Loucy (cell line): ENCODE measurements around the gene PRM3.

Experiments used
- H2AFZ ChIP-seq: fragments of 200-600 bp; sonication (generic); 2 replicates; pipeline ENCODE4 v1.6.0; 2016; ENCODE audit warnings: antibody characterized with exemption, mild to moderate bottlenecking, low read length, moderate library complexity
- H3F3A ChIP-seq: fragments of 200-600 bp; 2 replicates; pipeline ENCODE4 v1.6.0; 2016; ENCODE audit warnings: antibody characterized with exemption, low read depth, mild to moderate bottlenecking
- H3K27me3 ChIP-seq: fragments of 200-600 bp; sonication (generic); 2 replicates; pipeline ENCODE4 v1.6.1; 2014; ENCODE audit warnings: low read length, mild to moderate bottlenecking; ENCODE audit not compliant: insufficient read depth, poor library complexity, severe bottlenecking
- H3K36me3 ChIP-seq: fragments of 200-600 bp; sonication (generic); 2 replicates; pipeline ENCODE4 v1.6.1; 2016; ENCODE audit warnings: low read length; ENCODE audit not compliant: insufficient read depth
- H3K4me1 ChIP-seq: fragments of 200-600 bp; sonication (generic); 2 replicates; pipeline ENCODE4 v1.5.1; 2014; ENCODE audit warnings: low read length, mild to moderate bottlenecking; ENCODE audit not compliant: insufficient read depth, poor library complexity, severe bottlenecking
- H3K4me2 ChIP-seq: fragments of 200-600 bp; sonication (generic); 2 replicates; pipeline ENCODE4 v1.6.0; 2014; ENCODE audit warnings: antibody characterized with exemption, low read length, low read depth, mild to moderate bottlenecking; ENCODE audit not compliant: poor library complexity, severe bottlenecking
- H3K4me3 ChIP-seq: fragments of 200-600 bp; sonication (generic); 2 replicates; pipeline ENCODE4 v1.5.1; 2014; ENCODE audit warnings: low read length, mild to moderate bottlenecking, mixed read lengths; ENCODE audit not compliant: poor library complexity, severe bottlenecking
- H3K79me2 ChIP-seq: fragments of 200-600 bp; sonication (generic); 2 replicates; pipeline ENCODE4 v1.6.1; 2014; ENCODE audit warnings: low read length; ENCODE audit not compliant: insufficient read depth
- H3K9ac ChIP-seq: fragments of 200-600 bp; sonication (generic); 2 replicates; pipeline ENCODE4 v1.6.0; 2014; ENCODE audit warnings: mild to moderate bottlenecking, low read depth, low read length, moderate library complexity; ENCODE audit not compliant: poor library complexity, severe bottlenecking
- H3K9me2 ChIP-seq: fragments of 200-600 bp; sonication (generic); replicated peaks from 2 replicates; pipeline ENCODE4 v1.6.1; 2016; ENCODE audit warnings: low read depth, low read length, mixed read lengths
- H3K9me3 ChIP-seq: fragments of 200-600 bp; sonication (generic); 2 replicates; pipeline ENCODE4 v1.6.1; 2014; ENCODE audit warnings: mild to moderate bottlenecking, antibody characterized with exemption, low read length, low read depth; ENCODE audit not compliant: insufficient read depth
- H4K20me1 ChIP-seq: fragments of 200-600 bp; sonication (generic); 2 replicates; pipeline ENCODE4 v1.6.0; 2014; ENCODE audit warnings: antibody characterized with exemption, low read length, mild to moderate bottlenecking; ENCODE audit not compliant: insufficient read depth, poor library complexity, severe bottlenecking
- EZH2phosphoT487 ChIP-seq: fragments of 200-600 bp; IDR thresholded peaks from 2 replicates; pipeline ENCODE4 v1.6.1; 2018; ENCODE audit warnings: antibody characterized with exemption, mild to moderate bottlenecking, moderate library complexity, borderline replicate concordance
- TF ChIP-seq, protein P1 (sequence below): fragments of 200-600 bp; sonication (generic); conservative IDR thresholded peaks from 2 replicates; pipeline ENCODE4 v1.5.1; 2014; ENCODE audit warnings: mild to moderate bottlenecking, antibody characterized with exemption, low read length

Gene PRM3

GRCh38 chr16:11255737-11256660 is 17.4 kb downstream of the PRM3 start, which contains the start of gene SOCS1:
SOCS1 (minus strand) TSS chr16:11256204; CDS start chr16:11255478, 726 bp downstream.
- no peaks in the 10 kb centered on the region for H3K9me3 ChIP-seq
- no peaks in the 10 kb centered on the region for H3K36me3 ChIP-seq
- peak within 1 kb of the TSS; percentile 87 for H3K4me3 ChIP-seq
- no peaks in the 10 kb centered on the region for H3F3A ChIP-seq
- peaks cover 29% of the 10 kb centered on the region for H3K79me2 ChIP-seq
- no peaks in the 10 kb centered on the region for H3K27me3 ChIP-seq
- peak within 1 kb of the TSS; percentile 83 for H3K4me2 ChIP-seq
- peaks cover 6% of the 10 kb centered on the region for H4K20me1 ChIP-seq
- no peak for TF ChIP-seq EZH2phosphoT487
- TF ChIP-seq, protein P1, sequence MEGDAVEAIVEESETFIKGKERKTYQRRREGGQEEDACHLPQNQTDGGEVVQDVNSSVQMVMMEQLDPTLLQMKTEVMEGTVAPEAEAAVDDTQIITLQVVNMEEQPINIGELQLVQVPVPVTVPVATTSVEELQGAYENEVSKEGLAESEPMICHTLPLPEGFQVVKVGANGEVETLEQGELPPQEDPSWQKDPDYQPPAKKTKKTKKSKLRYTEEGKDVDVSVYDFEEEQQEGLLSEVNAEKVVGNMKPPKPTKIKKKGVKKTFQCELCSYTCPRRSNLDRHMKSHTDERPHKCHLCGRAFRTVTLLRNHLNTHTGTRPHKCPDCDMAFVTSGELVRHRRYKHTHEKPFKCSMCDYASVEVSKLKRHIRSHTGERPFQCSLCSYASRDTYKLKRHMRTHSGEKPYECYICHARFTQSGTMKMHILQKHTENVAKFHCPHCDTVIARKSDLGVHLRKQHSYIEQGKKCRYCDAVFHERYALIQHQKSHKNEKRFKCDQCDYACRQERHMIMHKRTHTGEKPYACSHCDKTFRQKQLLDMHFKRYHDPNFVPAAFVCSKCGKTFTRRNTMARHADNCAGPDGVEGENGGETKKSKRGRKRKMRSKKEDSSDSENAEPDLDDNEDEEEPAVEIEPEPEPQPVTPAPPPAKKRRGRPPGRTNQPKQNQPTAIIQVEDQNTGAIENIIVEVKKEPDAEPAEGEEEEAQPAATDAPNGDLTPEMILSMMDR: peak; percentile 51
- H3K4me1 ChIP-seq: peaks cover 21% of the 10 kb centered on the region
- H3K9me2 ChIP-seq: no peaks in the 10 kb centered on the region
- peak within 1 kb of the TSS; percentile 75 for H3K9ac ChIP-seq
- H2AFZ ChIP-seq: peak within 1 kb of the TSS; percentile 86; the same call in 1 of the 2 replicates

DNA sequence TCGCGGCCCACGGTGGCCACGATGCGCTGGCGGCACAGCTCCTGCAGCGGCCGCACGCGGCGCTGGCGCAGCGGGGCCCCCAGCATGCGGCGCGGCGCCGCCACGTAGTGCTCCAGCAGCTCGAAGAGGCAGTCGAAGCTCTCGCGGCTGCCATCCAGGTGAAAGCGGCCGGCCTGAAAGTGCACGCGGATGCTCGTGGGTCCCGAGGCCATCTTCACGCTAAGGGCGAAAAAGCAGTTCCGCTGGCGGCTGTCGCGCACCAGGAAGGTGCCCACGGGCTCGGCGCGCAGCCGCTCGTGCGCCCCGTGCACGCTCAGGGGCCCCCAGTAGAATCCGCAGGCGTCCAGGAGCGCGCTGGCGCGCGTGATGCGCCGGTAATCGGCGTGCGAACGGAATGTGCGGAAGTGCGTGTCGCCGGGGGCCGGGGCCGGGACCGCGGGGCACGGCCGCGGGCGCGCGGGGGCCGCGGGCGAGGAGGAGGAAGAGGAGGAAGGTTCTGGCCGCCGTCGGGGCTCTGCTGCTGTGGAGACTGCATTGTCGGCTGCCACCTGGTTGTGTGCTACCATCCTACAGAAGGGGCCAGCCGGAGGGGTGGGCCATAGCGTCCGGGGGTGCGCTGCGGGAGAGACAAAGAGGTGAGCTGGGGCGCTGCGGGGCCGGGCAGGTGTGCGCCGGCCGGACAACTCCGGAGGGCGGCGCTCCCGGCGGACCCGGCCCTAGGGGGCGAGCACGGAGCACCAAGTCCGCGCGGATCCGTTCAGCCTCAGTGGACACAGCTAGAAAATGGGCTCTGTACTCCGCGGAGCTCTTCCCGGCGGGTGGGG is 18.3 kb downstream of the PRM3 start:
- peaks cover 6% of the 10 kb centered on the region for H4K20me1 ChIP-seq
- no peaks in the 10 kb centered on the region for H3K9me3 ChIP-seq
- H3K4me1 ChIP-seq: peaks cover 21% of the 10 kb centered on the region
- H3F3A ChIP-seq: no peaks in the 10 kb centered on the region
- TF ChIP-seq EZH2phosphoT487: no peak
- TF ChIP-seq, protein P1: no peak
- H3K9me2 ChIP-seq: no peaks in the 10 kb centered on the region
- H2AFZ ChIP-seq: peak overlapping the region; percentile 27; the same call in 1 of the 2 replicates
- H3K9ac ChIP-seq: peak overlapping the region; percentile 69
- peak overlapping the region; percentile 87 for H3K4me3 ChIP-seq
- peaks cover 29% of the 10 kb centered on the region for H3K79me2 ChIP-seq
- no peaks in the 10 kb centered on the region for H3K36me3 ChIP-seq
- H3K27me3 ChIP-seq: no peaks in the 10 kb centered on the region
- H3K4me2 ChIP-seq: peak overlapping the region; percentile 83

GRCh38 chr16:11253995-11254912 is 19.2 kb downstream of the PRM3 start:
- no peaks in the 10 kb centered on the region for H3K36me3 ChIP-seq
- no peaks in the 10 kb centered on the region for H3K27me3 ChIP-seq
- H3K4me2 ChIP-seq: peak overlapping the region; percentile 83
- H3F3A ChIP-seq: no peaks in the 10 kb centered on the region
- peaks cover 21% of the 10 kb centered on the region for H3K4me1 ChIP-seq
- H3K9ac ChIP-seq: peak overlapping the region; percentile 69
- H4K20me1 ChIP-seq: peaks cover 6% of the 10 kb centered on the region
- no peaks in the 10 kb centered on the region for H3K9me2 ChIP-seq
- TF ChIP-seq, protein P1: no peak
- no peak for TF ChIP-seq EZH2phosphoT487
- H3K9me3 ChIP-seq: no peaks in the 10 kb centered on the region
- no peak overlapping the region for H2AFZ ChIP-seq
- H3K79me2 ChIP-seq: peaks cover 29% of the 10 kb centered on the region
- H3K4me3 ChIP-seq: peak overlapping the region; percentile 87
